ENCODE data around the gene RBM26. TPM values are rescaled to one million over a fixed set of nuclear protein-coding genes. Genes with fewer than 3 reads are reported as not detected.

Gene RBM26
- total RNA-seq, 6 donors from 2014 or later = 27.7 to 70.1 (median 32.9) TPM

- DNase-seq (no peak), ATAC-seq (ENCODE audit: low FRiP score in 2 of 2) (no peak)
- Histone ChIP-seq H3K27me3 (no peaks in the 10 kb centered on the region), H3K36me3 (peaks cover 0 to 16% (median 0%) of the 10 kb centered on the region in 4 donors), H3K4me1 (peaks cover 34 to 49% (median 40%) of the 10 kb centered on the region in 4 donors), H3K27ac (no peak overlapping the region), H3K4me3 (no peak overlapping the region), H3K9me3 (no peaks in the 10 kb centered on the region)
- WGBS, 2 donors = 49 to 58% methylated on average over 2 of the region's 2 CpGs
- TF ChIP-seq EP300 (IDR thresholded peaks at IDR 0.05) = no peak
- TF ChIP-seq POLR2A (IDR thresholded peaks at IDR 0.05) = no peak
- TF ChIP-seq CTCF (IDR thresholded peaks at IDR 0.05) = no peak
- no peak for TF ChIP-seq POLR2AphosphoS5 (IDR thresholded peaks at IDR 0.05)
Observed at GRCh38 chr13:79401259-79402070, 4.6 kb downstream of the RBM26 start.

GRCh38 chr13:79398915-79399314, 7.1 kb downstream of the RBM26 start:
- no peak overlapping the region for H3K27ac ChIP-seq
- peaks cover 34 to 46% (median 38%) of the 10 kb centered on the region in 4 donors for H3K4me1 ChIP-seq
- TF ChIP-seq POLR2A (IDR thresholded peaks at IDR 0.05) (no peak), CTCF (IDR thresholded peaks at IDR 0.05) (no peak), POLR2AphosphoS5 (IDR thresholded peaks at IDR 0.05) (no peak), EP300 (IDR thresholded peaks at IDR 0.05) (no peak)
- H3K36me3 ChIP-seq = peaks cover 0 to 16% (median 0%) of the 10 kb centered on the region in 4 donors
- DNase-seq (no peak), ATAC-seq (ENCODE audit: low FRiP score in 2 of 2) (no peak)
- no peaks in the 10 kb centered on the region for H3K27me3 ChIP-seq
- H3K9me3 ChIP-seq = no peaks in the 10 kb centered on the region
- no peak overlapping the region for H3K4me3 ChIP-seq
- WGBS, 2 donors = 47 to 71% methylated on average over 1 of the region's 1 CpG

DNA sequence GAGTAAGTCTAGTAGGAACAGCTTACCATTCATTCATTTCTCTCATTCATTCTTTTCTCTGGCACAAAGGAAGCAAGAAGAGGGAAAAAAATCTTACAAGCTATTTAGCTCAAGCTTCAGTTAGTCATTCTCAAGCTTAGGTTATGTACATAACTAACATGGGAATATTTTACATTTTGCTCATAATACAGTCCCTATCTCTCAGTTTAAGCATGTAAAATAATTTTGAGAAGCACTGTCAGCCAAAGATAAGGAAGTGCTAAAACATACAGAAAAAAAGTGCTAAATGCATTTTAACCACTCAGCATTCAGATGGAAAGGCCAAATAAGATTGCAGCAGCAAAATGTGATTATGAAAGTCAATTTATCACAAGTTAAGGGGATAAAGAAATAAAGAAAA, 7.9 kb downstream of the RBM26 start:
- no peak for TF ChIP-seq POLR2A (IDR thresholded peaks at IDR 0.05)
- TF ChIP-seq EP300 (IDR thresholded peaks at IDR 0.05) = no peak
- TF ChIP-seq CTCF (IDR thresholded peaks at IDR 0.05) = no peak
- TF ChIP-seq POLR2AphosphoS5 (IDR thresholded peaks at IDR 0.05) = no peak
- peaks cover 0 to 16% (median 0%) of the 10 kb centered on the region in 4 donors for H3K36me3 ChIP-seq
- H3K9me3 ChIP-seq = no peaks in the 10 kb centered on the region
- no peak for DNase-seq
- H3K4me3 ChIP-seq = no peak overlapping the region
- H3K27ac ChIP-seq = no peak overlapping the region
- H3K27me3 ChIP-seq = no peaks in the 10 kb centered on the region
- H3K4me1 ChIP-seq = peaks cover 34 to 46% (median 38%) of the 10 kb centered on the region in 4 donors
- ATAC-seq (ENCODE audit: low FRiP score in 2 of 2) = no peak

- Histone ChIP-seq H3K4me3 (no peak overlapping the region), H3K9me3 (no peaks in the 10 kb centered on the region), H3K27me3 (no peaks in the 10 kb centered on the region), H3K27ac (no peak overlapping the region), H3K4me1 (peaks cover 21 to 36% (median 27%) of the 10 kb centered on the region in 4 donors), H3K36me3 (peaks cover 0 to 16% (median 0%) of the 10 kb centered on the region in 4 donors)
- 94% methylated on average over 4 of the region's 4 CpGs for WGBS, 2 donors
- TF ChIP-seq POLR2AphosphoS5 (IDR thresholded peaks at IDR 0.05) (no peak), CTCF (IDR thresholded peaks at IDR 0.05) (no peak), EP300 (IDR thresholded peaks at IDR 0.05) (no peak), POLR2A (IDR thresholded peaks at IDR 0.05) (no peak)
- DNase-seq (no peak), ATAC-seq (ENCODE audit: low FRiP score in 2 of 2) (no peak)
Observed at GRCh38 chr13:79395881-79396280, 10.2 kb downstream of the RBM26 start.
